Osteocyte (in vitro differentiated cells): ENCODE data around the gene NUP42. TPM values are rescaled to one million over a fixed set of nuclear protein-coding genes. Genes with fewer than 3 reads are reported as not detected.

Source experiments
- DNase-seq: peaks from one replicate; pipeline ENCODE4 v3.0.0; 2021; ENCODE audit warnings: mixed read lengths; ENCODE audit not compliant: unreplicated experiment; ENCODE audit errors: extremely low spot score
- H3K27ac Mint-ChIP-seq: one replicate; pipeline ENCODE4 v1.8.0; 2021; ENCODE audit warnings: mild to moderate bottlenecking, mixed read lengths; ENCODE audit not compliant: unreplicated experiment
- H3K27me3 Mint-ChIP-seq: one replicate; pipeline ENCODE4 v1.8.0; 2021; ENCODE audit warnings: mixed read lengths; ENCODE audit not compliant: unreplicated experiment
- H3K36me3 Mint-ChIP-seq: one replicate; pipeline ENCODE4 v1.8.0; 2021; ENCODE audit warnings: mixed read lengths; ENCODE audit not compliant: unreplicated experiment
- H3K4me1 Mint-ChIP-seq: one replicate; pipeline ENCODE4 v1.8.0; 2021; ENCODE audit warnings: mixed read lengths; ENCODE audit not compliant: unreplicated experiment
- H3K4me3 Mint-ChIP-seq: one replicate; pipeline ENCODE4 v1.8.0; 2021; ENCODE audit warnings: mild to moderate bottlenecking, moderate library complexity, mixed read lengths; ENCODE audit not compliant: unreplicated experiment
- H3K9me3 Mint-ChIP-seq: one replicate; pipeline ENCODE4 v1.8.0; 2021; ENCODE audit warnings: mixed read lengths; ENCODE audit not compliant: unreplicated experiment
- long read RNA-seq: library from polyadenylated mRNA; unstranded; transcript quantifications from one replicate; pipeline ENCODE4 v2.0.0, GENCODE V29; 2021
- total RNA-seq: library from RNA; stranded (reverse); gene quantifications from 2 replicates; pipeline ENCODE4 v1.2.1, GENCODE V29; 2021
- TF ChIP-seq, protein P1 (sequence below): fragments of 200-600 bp; sonication (generic); IDR thresholded peaks from 2 replicates; pipeline ENCODE4 v1.5.0; 2021; ENCODE audit warnings: antibody characterized with exemption, mild to moderate bottlenecking, moderate library complexity

Gene NUP42, protein sequence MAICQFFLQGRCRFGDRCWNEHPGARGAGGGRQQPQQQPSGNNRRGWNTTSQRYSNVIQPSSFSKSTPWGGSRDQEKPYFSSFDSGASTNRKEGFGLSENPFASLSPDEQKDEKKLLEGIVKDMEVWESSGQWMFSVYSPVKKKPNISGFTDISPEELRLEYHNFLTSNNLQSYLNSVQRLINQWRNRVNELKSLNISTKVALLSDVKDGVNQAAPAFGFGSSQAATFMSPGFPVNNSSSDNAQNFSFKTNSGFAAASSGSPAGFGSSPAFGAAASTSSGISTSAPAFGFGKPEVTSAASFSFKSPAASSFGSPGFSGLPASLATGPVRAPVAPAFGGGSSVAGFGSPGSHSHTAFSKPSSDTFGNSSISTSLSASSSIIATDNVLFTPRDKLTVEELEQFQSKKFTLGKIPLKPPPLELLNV
- total RNA-seq, result 27.0 and 27.4 TPM in 2 replicates
- long read RNA-seq, transcript NUPL2-207 (7 exons, 2,010 nt), result minor isoform, 5 of 145 reads
- long read RNA-seq, transcript NUPL2-201 (7 exons, 1,795 nt), result major isoform, 101 of 145 reads
- long read RNA-seq, partial matches to known transcripts, result 3 of 145 reads
- long read RNA-seq, other reads (novel, unspliced or antisense), result 28 of 145 reads

DNA sequence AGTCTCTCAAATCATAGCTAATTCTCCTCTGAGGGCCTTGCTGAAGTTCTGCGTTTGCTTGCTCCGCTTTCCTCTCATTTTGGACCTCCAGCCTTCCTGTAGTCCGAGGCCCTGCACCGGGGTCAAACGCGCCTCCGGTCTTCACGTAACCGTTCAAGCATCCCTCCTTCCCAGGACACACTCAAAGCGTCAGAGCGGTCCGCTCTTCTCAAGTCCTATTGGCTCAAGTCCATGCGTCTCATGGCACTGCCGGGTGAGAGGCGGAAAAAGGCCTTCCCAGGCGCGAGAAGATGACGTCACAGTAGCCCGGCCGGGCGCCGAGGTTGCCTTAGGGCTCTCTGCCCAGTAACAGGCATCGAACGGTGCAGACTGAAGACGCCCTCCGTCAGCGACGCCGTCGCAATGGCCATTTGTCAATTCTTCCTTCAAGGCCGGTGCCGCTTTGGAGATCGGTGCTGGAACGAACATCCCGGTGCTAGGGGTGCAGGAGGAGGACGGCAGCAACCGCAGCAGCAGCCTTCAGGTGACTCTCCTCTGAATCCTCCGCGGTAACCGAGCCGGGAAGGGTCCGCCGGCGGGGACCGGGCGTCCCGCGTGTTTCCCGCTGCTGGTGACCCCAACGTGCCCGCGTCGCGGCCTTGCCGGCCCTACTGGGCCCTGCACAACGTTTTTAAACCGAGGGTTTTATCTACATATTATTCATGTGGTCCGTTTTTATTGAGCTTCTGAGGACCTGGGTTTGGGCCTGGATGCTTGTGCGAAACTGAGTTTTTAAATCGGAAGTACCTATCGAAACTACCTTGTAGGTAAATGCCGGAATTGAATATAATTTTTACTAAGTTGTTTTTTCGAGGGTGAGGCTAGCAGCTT is at the start of gene NUP42:
NUP42 (plus strand) TSS at position 365 of the 870 bp plus-strand sequence; CDS start at position 403, 38 bp downstream.
- peak within 1 kb of the TSS; percentile 96 for H3K4me3 Mint-ChIP-seq
- peaks cover 9% of the 10 kb centered on the region for H3K36me3 Mint-ChIP-seq
- peak within 1 kb of the TSS; percentile 99 for H3K27ac Mint-ChIP-seq
- H3K9me3 Mint-ChIP-seq, result no peaks in the 10 kb centered on the region
- peak; percentile 99 for DNase-seq
- TF ChIP-seq, protein P1, sequence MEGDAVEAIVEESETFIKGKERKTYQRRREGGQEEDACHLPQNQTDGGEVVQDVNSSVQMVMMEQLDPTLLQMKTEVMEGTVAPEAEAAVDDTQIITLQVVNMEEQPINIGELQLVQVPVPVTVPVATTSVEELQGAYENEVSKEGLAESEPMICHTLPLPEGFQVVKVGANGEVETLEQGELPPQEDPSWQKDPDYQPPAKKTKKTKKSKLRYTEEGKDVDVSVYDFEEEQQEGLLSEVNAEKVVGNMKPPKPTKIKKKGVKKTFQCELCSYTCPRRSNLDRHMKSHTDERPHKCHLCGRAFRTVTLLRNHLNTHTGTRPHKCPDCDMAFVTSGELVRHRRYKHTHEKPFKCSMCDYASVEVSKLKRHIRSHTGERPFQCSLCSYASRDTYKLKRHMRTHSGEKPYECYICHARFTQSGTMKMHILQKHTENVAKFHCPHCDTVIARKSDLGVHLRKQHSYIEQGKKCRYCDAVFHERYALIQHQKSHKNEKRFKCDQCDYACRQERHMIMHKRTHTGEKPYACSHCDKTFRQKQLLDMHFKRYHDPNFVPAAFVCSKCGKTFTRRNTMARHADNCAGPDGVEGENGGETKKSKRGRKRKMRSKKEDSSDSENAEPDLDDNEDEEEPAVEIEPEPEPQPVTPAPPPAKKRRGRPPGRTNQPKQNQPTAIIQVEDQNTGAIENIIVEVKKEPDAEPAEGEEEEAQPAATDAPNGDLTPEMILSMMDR, result no peak
- no peaks in the 10 kb centered on the region for H3K27me3 Mint-ChIP-seq
- peaks cover 30% of the 10 kb centered on the region for H3K4me1 Mint-ChIP-seq

DNA sequence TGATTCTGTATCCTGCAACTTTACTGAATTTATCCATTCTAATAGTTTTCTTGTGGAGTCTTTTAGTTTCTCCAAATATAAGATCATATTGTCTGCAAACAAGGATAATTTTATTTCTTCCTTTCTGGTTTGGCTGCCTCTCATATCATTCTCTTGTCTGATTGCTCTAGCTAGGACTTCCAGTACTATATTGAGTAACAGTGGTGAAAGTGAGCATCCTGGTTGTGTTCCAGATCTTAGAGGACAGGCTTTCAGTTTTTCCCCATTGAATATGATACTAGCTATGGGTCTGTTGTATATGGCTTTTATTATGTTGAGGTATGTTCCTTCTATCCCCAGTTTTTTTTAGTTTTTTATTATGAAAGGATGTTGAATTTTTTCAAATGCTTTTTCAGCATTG is 48.1 kb upstream of the NUP42 start:
- TF ChIP-seq, protein P1, result no peak
- Mint-ChIP-seq H3K36me3 (peaks cover 26% of the 10 kb centered on the region), H3K4me1 (no peaks in the 10 kb centered on the region), H3K27ac (no peak overlapping the region), H3K27me3 (no peaks in the 10 kb centered on the region), H3K9me3 (peaks cover 15% of the 10 kb centered on the region), H3K4me3 (no peak overlapping the region)
- no peak for DNase-seq

DNA sequence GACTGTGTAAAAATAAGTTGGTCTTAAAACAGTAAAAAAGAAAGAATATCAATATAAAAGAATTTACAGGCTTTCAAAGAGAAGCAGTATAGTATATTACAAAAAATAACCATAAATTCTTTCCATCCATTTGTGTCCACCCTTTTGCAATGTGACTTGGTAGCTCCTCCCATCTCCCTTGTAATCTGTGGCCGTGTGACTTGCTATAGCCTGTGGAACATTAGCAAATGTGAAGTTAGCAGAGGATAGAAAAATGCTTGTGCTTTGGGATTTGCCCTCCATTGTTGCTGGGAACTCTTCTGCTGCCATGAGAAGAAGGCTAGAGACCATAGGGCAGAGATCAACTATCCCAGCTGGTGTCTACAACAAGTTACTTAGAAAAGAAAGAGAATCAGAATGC is 46.1 kb upstream of the NUP42 start:
- peaks cover 15% of the 10 kb centered on the region for H3K9me3 Mint-ChIP-seq
- no peak for DNase-seq
- H3K4me1 Mint-ChIP-seq, result no peaks in the 10 kb centered on the region
- H3K27me3 Mint-ChIP-seq, result no peaks in the 10 kb centered on the region
- peaks cover 18% of the 10 kb centered on the region for H3K36me3 Mint-ChIP-seq
- no peak overlapping the region for H3K4me3 Mint-ChIP-seq
- TF ChIP-seq, protein P1, result no peak
- H3K27ac Mint-ChIP-seq, result no peak overlapping the region

DNA sequence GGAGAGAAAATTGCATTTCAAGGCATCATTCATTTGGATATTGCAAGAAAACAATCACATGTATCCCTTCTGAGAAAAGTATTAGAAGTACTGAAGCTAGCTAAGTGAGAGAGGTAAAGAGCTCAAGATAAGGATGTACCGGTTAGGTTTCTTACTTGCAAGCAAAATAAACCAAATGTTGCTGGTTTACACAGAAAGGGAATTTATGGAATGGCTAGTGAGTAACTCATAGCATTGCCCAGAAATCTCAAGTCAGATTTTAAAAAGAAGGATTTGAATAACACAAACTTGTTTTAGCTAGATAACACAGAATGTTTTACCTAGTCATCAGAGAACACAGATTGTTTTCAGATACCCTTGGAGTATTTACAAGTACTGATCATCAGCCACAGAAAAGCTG is 45.6 kb upstream of the NUP42 start:
- DNase-seq, result no peak
- Mint-ChIP-seq H3K9me3 (peaks cover 15% of the 10 kb centered on the region), H3K4me3 (no peak overlapping the region), H3K4me1 (no peaks in the 10 kb centered on the region), H3K27ac (no peak overlapping the region), H3K36me3 (peaks cover 21% of the 10 kb centered on the region), H3K27me3 (no peaks in the 10 kb centered on the region)
- TF ChIP-seq, protein P1, result no peak
